Measurements from ENCODE around the gene FNDC11. TPM values are rescaled to one million over a fixed set of nuclear protein-coding genes. Genes with fewer than 3 reads are reported as not detected.

FNDC11 gene
- total RNA-seq, 1 experiment from 2014 or later: 2.5 TPM

GRCh38 chr20:63529180-63529860, 24.6 kb upstream of the FNDC11 start:
- Histone ChIP-seq H2BK120ac (ENCODE audit: low read depth, low read length, poor library complexity, severe bottlenecking) (no peak overlapping the region), H4K5ac (ENCODE audit: insufficient read length, low read depth, low read length) (no peak overlapping the region), H3K56ac (ENCODE audit: insufficient read length, low read depth, low read length) (no peak overlapping the region), H3K4me1 (ENCODE audit: insufficient read depth, low read length) (no peaks in the 10 kb centered on the region), H4K20me1 (ENCODE audit: control insufficient read depth, insufficient read depth, insufficient read length) (peaks cover 5% of the 10 kb centered on the region), H2AK5ac (ENCODE audit: insufficient read length, low read length) (no peak overlapping the region), H3K18ac (ENCODE audit: insufficient read length, low read depth, low read length) (no peak overlapping the region), H2AFZ (ENCODE audit: low read length) (no peak overlapping the region), H4K91ac (ENCODE audit: insufficient read length, low read depth, low read length) (no peak overlapping the region), H3K14ac (ENCODE audit: insufficient read depth, low read length) (no peak overlapping the region; the same call in 1 of the 2 replicates), H2BK5ac (ENCODE audit: insufficient read length, low read length) (no peak overlapping the region), H3K23ac (ENCODE audit: insufficient read length, low read depth, low read length) (no peak overlapping the region), H2BK15ac (ENCODE audit: low read depth, low read length) (no peak overlapping the region), H3K4me2 (ENCODE audit: insufficient read depth, insufficient read length, low read length) (no peak overlapping the region), H3K4ac (ENCODE audit: low read depth, low read length) (no peak overlapping the region), H3K79me2 (ENCODE audit: insufficient read depth, low read length) (no peaks in the 10 kb centered on the region), H2BK12ac (ENCODE audit: insufficient read length, low read depth, low read length) (no peak overlapping the region), H3K9me3 (ENCODE audit: control insufficient read depth, low read depth, low read length) (no peaks in the 10 kb centered on the region), H3K9ac (ENCODE audit: extremely low read depth, insufficient read length, low read length) (no peak overlapping the region), H3K27ac (ENCODE audit: insufficient read length, low read depth, low read length) (no peak overlapping the region), H3T11ph (ENCODE audit: low read length) (no peak overlapping the region), H3K23me2 (ENCODE audit: insufficient read length, low read depth, low read length, poor library complexity, severe bottlenecking) (no peaks in the 10 kb centered on the region), H4K8ac (replicated peaks; ENCODE audit: insufficient read length, low read depth, low read length) (no peak overlapping the region), H2BK20ac (ENCODE audit: low read depth, low read length, poor library complexity, severe bottlenecking) (no peak overlapping the region), H3K27me3 (ENCODE audit: insufficient read depth, low read length) (no peaks in the 10 kb centered on the region), H3K79me1 (ENCODE audit: insufficient read depth, low read depth, low read length, poor library complexity, severe bottlenecking) (no peaks in the 10 kb centered on the region)
- no peak overlapping the region for H3K4me3 Mint-ChIP-seq
- DNase-seq: no peak
- H3K4me1 Mint-ChIP-seq: no peaks in the 10 kb centered on the region; a peak in 1 of 4 replicates
- peaks cover 1 to 2% (median 1%) of the 10 kb centered on the region in 3 experiments; a peak in 5 of 7 replicates for H3K36me3 Mint-ChIP-seq (ENCODE audit: insufficient read depth in 1 of 3, low read depth in 3 of 3)
- WGBS (ENCODE audit: extremely low coverage, insufficient read length, low lambda C conversion rate): no CpG with 5 or more reads among the region's 27 CpGs
- H3K9me3 Mint-ChIP-seq: no peaks in the 10 kb centered on the region
- H3K27me3 Mint-ChIP-seq (ENCODE audit: low read depth): peaks cover 3% of the 10 kb centered on the region
- no peak for TF ChIP-seq CTCF (conservative IDR thresholded peaks at IDR 0.05)
- H3K27ac Mint-ChIP-seq: peak overlapping the region in 1 of 3 experiments; percentile 56; a peak in 1 of 7 replicates
